HG02938 (cell line): ENCODE results near the gene GRK1.

ENCODE experiments used
- ATAC-seq: cut with Tn5 transposase; IDR thresholded peaks from one replicate; pipeline ENCODE4 v1.9.1; 2021; ENCODE audit warnings: mild to moderate bottlenecking, moderate library complexity; ENCODE audit not compliant: unreplicated experiment

Gene GRK1

DNA sequence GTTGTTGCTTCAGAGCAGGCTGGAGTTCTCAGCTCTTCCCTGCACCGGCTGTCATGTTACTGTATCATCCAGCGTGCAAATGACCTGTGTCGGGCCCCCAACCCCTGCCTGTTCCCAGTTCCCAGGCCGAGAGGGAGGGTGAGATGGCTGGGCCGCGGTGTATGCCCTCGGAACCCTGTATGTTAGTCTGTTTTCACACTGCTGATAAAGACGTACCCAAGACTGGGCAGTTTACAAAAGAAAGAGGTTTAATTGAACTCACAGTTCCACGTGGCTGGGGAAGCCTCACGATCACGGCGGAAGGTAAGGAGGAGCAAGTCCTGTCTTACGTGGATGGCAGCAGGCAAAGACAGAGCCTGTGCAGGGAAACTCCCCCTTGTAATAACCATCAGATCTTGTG, 102.9 kb downstream of the GRK1 start:
- no peak for ATAC-seq

DNA sequence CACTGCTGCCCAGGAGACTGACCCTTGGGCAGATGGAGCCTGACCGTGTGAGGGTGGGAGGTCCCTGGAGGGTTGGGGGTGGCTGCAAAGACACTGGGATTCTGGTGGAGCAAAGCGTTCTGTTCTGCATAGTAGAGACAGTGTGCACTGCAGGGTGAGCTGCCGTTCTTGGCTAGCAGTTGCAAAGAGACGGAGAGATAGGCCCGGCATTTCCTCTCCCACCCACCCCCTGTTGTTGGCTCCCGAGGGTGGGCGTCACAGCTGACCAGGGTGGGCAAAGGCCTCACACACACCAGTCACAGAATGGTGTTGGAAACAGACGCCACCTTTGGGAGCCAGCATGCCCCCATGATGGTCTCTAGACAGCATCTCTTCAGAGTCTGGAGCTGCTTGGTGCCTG, 103.4 kb downstream of the GRK1 start:
- no peak for ATAC-seq

DNA sequence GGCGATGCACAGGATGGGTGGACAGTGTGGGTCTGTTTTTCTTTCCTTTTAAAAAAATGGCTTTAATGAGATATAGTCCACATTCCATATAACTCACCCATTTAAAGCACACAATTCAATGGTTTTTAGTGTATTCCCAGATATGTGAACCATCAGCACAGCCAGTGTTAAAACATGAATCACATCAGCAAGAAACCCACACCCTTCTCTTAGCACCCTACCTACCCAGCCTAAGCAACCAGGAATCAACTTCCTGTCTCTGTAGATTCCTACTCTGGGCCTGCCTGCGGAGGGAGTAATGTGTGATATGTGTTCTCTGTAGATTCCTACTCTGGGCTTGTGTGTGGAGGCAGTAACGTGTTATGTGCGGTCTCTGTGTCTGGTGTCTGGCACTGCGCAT, 103.9 kb downstream of the GRK1 start:
- no peak for ATAC-seq

DNA sequence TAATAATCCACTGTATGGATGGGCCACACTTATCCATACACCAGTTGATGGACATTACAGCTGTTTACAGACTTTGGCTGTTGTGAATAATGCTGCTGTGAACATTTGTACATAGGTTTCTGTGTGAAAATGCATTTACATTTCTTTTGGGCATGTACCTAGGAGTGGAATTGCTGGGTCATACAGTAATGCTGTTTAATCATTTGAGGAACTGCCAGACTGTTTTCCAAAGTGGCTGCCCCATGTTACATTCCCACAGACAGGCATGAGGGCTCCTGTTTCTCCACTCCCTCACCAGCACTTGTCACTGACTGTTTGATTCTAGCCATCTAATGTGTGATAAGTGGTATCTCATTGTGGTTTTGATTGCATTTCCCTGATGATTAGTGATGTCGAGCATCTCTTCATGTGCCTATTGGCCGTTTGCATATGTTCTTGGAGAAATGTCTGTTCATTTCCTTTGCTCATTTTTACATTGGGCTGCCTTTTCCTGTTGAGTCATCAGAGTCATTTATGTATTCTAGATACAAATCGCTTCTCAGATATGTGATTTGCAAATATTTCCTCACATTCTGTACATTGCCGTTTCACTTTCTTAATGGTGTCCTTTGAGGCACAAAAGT, 104.8 kb downstream of the GRK1 start:
- no peak for ATAC-seq

DNA sequence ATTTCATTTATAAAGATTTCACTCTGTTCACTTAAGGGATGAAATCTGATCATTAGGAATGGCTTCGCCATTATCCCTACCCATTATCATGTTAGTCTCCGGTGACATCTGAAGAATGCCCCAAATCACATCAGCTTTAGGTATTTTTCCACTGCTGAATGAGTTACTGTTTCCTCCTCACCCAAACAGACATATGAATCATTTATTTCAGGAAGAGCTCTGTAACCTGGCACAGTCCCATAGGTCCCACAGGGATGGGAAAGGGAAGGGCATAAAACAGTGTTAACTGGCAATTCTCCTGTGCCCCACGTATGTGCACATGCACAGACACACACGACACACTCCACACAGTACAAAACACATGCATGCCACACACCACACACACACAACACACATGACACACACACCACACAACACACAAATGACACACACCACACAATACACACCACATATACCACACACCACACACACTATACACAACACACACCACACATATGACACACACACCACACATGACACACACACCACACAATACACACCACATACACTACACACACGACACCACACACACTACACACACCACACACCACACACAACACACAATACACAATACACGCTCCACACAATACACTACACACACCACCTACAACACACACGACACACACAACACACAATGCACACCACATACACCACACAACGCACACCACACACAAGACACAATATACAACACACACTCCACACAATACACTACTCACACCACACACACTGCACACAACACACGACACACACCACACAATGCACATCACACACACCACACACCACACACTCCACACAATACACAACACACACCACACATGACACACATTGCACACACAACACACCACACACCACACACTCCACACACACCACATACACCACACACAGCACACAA, 107.4 kb downstream of the GRK1 start:
- ATAC-seq, result no peak

DNA sequence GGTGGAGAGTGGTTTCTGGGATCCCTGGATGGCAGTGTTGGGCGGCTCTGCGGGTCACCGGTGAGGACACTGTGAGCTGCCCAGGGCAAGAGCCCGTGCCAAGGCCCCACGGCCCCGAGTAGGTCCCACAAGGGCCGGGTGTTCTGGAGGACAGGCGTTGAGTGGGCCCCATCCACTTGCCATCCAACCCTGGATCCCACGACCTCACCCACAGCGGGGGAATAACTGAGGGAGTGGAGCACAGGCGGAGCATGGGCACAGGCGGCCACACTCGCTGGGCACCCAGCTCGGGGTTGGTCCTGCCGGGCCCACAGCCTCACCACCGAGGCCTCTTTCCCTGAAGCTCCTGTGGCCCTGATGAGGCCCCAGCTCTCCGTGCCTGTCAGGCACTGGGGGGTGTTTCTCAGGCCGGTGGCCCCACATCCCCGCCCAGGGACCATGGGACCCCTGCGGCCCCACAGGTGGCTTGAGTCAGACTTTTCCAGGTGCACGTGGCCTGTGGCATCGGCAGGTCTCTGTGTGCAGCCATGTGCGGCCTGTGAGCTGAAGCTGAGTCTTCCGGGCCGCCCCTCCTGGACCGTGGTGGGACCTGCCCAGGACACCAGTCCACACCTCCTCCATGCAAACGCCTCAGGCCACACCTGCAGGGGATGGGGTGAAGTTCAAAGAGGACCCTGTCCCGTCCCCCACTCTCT, 108.6 kb downstream of the GRK1 start:
- no peak for ATAC-seq

DNA sequence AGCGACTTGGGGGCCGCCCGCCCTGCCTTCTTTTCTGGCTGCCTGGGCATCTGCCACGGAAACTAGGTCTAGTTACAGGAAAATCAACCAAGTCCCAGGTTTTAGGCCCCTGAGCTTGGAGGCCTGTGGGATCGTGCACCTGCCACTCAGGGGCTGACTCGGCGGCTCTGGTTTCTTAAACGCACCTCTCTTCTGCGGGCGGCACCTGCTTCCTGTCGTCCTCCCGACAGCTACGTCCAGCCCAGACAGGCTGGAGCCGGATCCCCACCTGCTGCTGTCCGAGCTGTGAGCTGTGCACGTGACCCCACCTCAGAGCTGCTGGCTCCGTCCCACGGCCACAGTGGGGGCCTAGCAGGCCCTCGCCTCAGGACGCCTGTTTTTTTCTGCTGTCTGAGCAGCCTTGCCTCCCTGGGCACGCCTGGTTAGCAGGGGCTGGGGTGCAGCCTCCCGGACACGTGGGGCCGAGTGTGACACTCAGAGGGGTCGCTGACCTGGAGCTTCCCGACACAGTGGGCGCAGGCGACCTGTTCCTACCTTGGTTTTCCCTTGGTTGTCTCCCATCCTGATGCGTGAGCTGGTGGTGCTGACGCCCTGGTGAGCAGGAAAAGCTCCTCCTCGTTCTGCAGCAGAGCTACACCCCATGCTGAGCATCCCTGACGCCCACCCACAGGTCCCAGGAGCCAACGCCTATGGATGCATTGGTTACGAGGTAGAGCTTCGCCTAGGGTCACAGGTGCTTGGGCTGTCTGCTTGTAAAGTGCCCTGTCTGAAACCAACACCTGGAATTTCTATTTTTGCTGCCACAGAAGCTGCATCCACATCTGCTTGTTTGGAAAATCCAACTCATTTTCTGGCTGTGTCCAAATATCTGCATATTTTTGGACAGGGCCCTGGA, 109.5 kb downstream of the GRK1 start:
- ATAC-seq, result no peak

DNA sequence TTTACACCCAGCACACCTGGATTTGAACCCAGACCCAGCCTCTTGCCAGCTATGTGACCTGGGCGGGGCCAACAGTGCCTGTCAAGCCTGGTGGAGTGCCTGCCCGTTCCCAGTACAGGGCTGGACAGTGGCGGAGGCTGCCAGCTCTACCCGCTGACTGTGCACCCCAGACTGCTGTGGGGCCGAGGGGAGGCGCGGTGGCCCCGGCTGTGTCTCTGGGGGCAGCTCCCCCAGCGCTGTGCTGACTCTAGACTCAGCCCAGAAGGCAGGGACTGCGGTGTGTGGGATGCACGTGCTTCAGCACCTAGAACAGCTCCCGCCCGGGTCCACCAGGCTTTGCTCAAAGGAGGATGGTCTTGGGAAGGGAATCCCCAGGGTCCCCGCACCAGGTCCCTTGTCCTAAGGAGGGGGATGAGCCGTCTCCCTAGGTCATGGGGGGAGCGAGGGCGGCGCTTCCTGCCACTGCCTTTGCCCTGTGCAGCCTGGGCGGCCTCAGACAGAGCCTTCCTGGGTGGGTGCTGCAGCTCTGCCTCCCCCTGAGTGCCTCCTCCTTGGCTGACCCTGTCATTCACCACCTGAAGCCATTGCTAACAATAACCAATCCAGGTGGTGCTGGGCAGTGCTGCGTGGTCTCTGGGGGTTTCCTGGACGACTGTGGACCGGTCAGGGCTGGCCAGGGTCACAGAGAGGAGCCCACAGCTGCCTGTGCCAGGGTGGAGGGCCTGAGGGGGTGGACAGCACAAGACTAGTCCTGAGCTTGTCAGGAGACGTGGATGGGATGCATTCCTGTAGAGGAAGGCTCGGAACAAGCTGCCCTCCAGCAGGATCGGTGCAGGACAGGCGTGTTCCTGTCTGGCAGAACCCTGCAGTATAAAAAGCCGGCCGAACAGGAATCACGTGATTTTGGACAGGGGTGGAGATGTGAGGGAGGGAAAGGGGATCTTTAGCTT, 110.6 kb downstream of the GRK1 start:
- no peak for ATAC-seq

DNA sequence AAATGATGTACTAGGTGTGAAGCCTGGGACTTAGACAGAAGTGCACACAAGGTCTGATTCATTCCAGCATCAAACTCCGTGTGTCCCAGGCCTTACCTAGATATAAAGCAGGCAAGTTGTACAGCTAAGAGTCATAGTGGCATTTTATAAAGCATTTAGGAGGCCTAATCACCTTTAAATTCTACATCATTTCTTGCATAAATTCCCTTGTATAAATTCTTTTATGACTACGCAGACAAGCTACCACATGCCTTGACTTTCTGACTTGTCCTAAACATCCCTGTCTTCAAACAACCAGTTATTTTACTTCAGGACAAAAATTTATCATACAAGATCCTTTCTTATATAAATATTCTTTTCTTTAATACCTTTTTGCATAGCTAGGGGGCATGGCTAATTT, 114.6 kb downstream of the GRK1 start:
- no peak for ATAC-seq

DNA sequence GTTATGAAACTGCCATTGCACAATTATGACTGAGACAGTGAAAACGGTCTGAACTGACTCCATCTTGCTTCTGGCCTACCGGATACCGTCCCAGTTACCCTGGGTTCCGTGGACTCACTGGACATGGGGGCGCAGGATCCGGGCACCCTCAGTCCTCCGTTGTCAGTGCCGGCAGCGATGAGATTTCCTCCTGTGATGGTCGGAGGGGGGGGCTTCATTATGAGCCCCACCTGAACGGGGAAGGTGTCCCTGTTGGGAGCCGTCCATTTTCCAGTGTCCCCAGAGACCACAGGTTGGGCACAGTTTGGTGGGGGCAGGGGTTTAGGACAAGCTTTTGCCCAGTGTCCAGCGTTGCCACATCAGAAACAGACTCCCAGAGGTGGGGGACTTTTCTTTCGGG, 115.5 kb downstream of the GRK1 start:
- no peak for ATAC-seq

DNA sequence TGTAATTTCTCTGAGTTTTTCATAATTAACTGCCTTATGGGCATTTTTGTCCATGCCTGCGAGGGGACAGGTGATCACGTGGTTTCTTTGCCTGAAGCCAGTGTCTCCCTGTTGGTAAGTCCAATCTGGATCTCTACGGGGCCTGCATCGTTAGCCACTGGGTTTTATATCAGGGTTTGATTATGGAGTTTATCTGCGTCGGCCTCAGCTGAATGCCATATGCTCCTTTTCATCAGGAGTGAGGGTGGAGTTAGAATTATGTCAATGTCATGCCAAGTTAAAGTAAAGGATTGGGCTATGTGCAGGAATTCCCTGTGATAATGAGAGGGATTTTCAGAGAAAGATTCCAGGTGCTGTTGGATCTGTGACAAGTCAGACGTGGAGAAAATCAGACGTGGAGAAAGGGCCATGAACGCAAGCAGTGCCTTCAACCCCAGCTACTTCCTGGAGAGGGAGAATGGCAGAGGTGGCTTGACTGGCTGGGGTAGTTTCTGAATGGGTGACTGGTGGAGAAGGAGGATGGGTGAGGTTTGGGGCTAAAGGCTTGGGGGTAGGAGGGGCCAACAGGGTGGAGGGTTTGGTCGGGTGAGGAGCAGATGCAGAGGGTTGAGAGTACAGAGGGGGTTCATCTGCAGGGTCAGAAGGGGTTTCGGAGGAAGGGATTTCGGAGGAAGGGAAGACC, 116.3 kb downstream of the GRK1 start:
- ATAC-seq, result no peak

DNA sequence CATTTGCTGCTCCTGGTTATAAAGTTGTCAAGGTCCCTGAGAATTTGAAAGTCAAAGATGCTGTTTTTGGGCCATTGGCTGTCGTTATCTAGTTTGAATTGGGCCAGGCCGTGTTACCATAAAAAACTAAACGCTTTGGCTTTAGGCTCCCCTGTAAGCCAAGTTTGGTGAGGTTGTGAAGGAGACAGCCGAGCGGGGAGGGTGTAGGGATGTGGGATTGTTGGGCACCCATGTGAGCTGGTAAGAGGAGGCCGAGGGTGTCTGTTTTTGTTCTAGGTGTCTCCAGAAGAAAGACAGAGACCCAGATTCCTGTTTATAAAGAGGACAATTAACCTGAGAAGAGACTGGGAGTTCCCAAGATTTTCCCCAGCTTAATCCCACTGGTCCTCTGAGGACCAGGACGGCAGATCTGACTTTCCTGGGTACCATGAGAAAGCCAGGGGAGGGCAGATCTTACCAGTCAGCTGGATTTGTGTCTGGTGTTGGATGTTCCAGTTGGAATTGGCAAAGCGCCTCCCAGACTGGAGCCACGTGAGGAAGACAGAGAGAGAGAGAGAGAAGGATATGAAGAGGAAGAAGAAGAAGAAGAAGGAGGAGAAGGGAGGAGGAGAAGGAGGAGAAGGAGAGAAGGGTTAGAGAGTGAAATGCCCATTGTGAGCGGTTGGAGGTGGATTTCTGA, 117.1 kb downstream of the GRK1 start:
- no peak for ATAC-seq

DNA sequence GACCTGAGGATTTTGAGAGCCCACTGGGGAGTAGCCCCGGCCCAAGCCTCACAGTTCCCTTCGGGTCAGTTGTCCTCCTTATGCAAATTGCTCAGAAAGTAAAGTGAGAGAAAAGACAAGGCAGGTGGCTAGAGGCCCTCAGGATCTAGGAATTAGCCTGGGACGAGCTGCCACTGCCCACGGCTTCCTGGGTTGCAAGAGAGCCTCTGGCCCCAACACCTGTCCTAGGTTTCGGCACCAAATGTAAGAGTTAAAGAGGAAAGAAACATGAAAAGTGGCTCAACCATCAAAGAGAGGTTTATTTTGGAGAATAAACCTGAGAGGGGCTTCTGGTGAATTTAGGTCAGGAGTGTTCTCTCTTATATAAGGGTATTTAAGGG, 117.6 kb downstream of the GRK1 start:
- no peak for ATAC-seq

DNA sequence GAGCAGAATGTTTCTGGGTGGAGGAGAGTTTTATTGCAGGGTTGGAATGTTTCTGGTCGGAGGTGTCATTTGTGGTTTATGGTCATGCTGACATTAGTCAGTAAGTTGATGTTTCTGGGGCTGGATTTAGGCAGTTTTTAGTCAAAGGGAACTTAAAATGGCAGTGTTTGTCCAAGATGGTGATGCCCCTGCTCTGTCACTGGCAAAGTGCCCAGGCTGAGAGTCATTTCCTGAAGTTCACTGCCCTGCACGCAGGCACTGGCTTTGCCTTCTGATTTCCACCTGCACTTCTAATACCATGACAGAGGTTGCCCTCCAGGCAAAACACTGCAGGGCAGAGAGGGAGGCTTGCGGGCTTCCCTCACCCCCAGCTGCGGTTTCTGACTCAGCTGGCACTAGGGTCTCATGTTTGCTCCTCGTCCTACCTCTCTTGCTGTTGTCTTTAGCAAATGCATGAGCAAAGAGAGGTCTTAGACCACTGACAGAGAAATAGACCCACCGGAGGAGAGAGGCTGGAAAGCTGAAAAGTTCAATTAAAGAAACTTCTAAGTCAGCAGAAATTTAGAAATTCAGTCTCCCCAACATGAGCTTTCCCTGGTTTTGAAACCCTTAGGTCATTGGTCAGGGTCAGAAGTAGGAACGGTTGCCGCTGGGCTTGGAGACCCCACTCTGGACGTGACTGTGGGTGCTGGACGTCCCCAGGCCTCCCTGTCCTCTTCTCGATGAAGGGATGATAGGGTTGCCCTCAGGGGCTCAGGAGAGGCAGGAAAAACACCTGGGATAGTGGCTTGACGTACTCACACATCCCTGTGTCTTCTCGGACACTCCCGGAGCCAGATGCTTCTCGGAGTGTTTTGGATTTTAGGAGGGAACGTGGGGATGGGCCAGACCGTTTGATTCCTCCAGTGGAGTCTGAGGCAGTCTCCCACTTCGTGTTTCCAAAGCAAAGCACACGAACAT, 118.3 kb downstream of the GRK1 start:
- no peak for ATAC-seq

DNA sequence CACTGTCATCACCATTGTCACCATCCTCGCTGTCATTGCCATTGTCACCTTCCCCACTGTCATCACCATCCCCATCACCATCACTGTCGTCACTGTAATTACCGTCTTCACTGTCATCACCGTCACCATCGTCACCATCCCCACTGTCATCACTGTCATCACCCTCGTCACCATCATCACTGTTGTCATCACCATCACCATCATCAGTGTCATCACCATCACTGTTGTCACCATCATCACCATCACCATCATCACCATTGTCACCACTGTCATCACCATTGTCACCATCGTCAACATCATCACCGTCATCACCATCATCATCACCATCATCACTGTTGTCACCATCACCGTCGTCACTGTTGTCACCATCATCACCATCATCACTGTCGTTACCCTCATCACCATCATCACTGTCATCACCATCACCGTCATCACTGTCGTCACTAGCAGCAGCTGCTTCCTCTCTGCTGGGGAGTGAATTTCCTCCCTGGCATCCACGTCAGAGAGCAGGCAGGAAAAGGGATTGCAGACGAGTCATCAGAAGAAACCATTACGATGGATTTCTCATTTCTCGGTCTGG, 119.3 kb downstream of the GRK1 start:
- ATAC-seq, result no peak
